Activated naive CD4-positive, alpha-beta T cell treated with anti-CD3 and anti-CD28 coated beads, Interleukin-2, amount 10 ng/mL, durations not matched to agents 7 days and 5 days (primary cell): Measurements from ENCODE around the gene B4GALT5.
"Not testable (repeated sequence)": the region's sequence is repeated elsewhere in the genome, so short reads cannot be mapped to it uniquely, and the experiment has no call there.

Source experiments
- CTCF ChIA-PET: fragments of 350-600 bp; sonication (Branson Sonifier 250); formaldehyde crosslinking; loops from one replicate; lab custom pipeline; 2021; ENCODE audit warnings: antibody characterized with exemption; lab: Charles Lee
- DNase-seq: peaks from one replicate; pipeline ENCODE4 v3.0.0-alpha.2; 2020
- H3K27ac Mint-ChIP-seq: one replicate; pipeline ENCODE4 v1.8.0; 2021; ENCODE audit warnings: mild to moderate bottlenecking, moderate library complexity, mixed read lengths
- H3K27me3 Mint-ChIP-seq: one replicate; pipeline ENCODE4 v1.8.0; 2021; ENCODE audit warnings: mild to moderate bottlenecking, mixed read lengths
- H3K36me3 Mint-ChIP-seq: one replicate; pipeline ENCODE4 v1.8.0; 2021; ENCODE audit warnings: mixed read lengths
- H3K4me1 Mint-ChIP-seq: one replicate; pipeline ENCODE4 v1.8.0; 2021; ENCODE audit warnings: mixed read lengths
- H3K4me3 Mint-ChIP-seq: one replicate; pipeline ENCODE4 v1.8.0; 2021; ENCODE audit warnings: mild to moderate bottlenecking, moderate library complexity, mixed read lengths
- H3K9me3 Mint-ChIP-seq: one replicate; pipeline ENCODE4 v1.8.0; 2021; ENCODE audit warnings: mixed read lengths

The B4GALT5 gene, protein sequence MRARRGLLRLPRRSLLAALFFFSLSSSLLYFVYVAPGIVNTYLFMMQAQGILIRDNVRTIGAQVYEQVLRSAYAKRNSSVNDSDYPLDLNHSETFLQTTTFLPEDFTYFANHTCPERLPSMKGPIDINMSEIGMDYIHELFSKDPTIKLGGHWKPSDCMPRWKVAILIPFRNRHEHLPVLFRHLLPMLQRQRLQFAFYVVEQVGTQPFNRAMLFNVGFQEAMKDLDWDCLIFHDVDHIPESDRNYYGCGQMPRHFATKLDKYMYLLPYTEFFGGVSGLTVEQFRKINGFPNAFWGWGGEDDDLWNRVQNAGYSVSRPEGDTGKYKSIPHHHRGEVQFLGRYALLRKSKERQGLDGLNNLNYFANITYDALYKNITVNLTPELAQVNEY

DNA sequence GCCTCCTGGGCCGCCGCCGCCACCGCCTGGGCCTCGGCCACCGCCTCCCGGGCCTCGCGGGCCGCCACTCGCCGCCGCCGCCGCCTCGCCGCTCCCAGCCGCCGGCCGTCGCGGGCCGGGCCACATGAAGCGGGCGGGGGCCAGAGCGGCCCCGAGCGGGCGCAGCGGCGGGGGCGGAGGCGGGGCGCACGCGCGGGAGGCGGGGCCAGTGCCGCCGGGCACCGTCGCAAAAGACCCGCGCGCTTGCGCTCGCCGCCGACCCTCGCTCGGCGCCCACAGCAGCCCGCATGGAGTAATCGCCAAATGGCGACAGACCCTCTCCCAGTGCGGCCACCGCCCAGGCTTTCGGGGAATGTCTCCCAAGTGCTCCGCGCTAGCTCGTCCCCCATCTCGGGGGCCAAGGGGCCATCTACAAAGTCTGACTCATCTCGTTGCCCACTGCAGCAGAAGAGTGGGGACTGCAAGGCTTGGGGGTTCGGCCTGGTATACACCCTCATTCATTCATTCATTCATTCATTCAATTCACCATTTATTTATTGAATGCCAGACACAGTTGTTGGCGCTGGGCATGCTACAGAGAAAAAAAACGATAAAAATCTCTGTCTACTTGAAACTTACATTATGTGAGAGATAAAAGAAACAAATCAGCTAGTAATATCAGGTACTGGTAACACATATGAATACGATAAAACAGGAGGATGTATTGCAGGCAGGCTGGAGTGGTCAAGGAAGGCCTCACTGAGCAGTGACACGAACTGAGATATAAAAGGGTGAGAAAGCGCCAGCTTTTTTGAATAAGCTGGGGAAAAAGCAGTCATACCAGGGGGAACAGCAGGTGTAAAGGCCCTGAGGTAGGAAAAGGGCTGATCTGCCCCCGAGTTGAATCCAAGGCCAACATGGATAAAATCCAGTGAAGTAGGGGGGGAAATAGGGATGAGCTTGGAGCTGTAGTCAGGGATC, at the start of gene B4GALT5:
B4GALT5 (minus strand) TSS at position 126 of the 960 bp plus-strand sequence. CDS start 188 bp downstream, outside the sequence.
- DNase-seq = peak; percentile 65
- CTCF ChIA-PET = interaction anchor here (0.7 kb wide), 1 partner anchor 108 kb away, joined by 3 read pairs; no protein-coding TSS in a partner anchor
- no peaks in the 10 kb centered on the region for H3K9me3 Mint-ChIP-seq
- peaks cover 38% of the 10 kb centered on the region for H3K27me3 Mint-ChIP-seq
- no peaks in the 10 kb centered on the region for H3K36me3 Mint-ChIP-seq
- peak within 1 kb of the TSS; percentile 81 for H3K4me3 Mint-ChIP-seq
- peaks cover 25% of the 10 kb centered on the region for H3K4me1 Mint-ChIP-seq
- H3K27ac Mint-ChIP-seq = peak within 1 kb of the TSS; percentile 4

DNA sequence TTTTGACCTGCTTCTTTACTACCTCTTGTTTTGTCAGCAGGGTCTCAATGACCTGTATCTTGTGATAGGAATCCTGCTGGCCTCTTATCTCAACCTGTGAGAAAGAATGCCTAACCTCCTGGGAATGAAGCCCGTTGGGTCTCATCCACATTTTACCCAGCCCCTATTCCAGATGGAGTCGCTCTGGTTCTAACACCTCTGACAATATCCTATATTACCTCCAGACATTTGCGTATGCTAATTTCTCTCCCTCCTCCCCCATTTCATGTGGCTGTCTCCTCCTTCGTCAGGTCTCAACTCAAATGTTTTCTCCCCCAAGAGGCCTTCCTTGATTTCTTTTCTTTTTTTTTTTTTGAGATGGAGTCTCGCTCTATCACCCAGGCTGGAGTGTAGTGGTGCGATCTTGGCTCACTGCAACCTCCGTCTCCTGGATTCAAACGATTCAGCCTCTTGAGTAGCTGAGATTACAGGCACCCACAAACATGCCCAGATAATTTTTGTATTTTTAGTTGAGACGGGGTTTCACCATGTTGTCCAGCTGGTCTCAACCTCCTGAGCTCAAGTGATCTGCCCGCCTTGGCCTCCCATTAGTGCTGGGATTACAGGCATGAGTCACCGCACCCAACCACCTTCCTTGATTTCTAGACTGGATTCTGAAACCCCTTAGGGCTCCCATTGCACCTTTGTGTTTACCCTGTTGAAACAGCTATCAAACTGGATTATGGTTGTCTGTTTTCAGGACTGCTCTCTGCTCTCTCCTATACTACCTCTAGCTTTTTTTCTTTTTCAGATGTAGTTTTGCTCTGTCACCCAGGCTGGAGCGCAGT, 49.5 kb upstream of the B4GALT5 start:
- H3K4me1 Mint-ChIP-seq = peaks cover 13% of the 10 kb centered on the region
- no peaks in the 10 kb centered on the region for H3K9me3 Mint-ChIP-seq
- CTCF ChIA-PET = interaction anchor here (1.0 kb wide), 1 partner anchor 83 kb away, joined by 3 read pairs; no protein-coding TSS in a partner anchor
- DNase-seq = no peak
- no peak overlapping the region for H3K4me3 Mint-ChIP-seq
- H3K36me3 Mint-ChIP-seq = no peaks in the 10 kb centered on the region
- peaks cover 98% of the 10 kb centered on the region for H3K27me3 Mint-ChIP-seq
- H3K27ac Mint-ChIP-seq = no peak overlapping the region

DNA sequence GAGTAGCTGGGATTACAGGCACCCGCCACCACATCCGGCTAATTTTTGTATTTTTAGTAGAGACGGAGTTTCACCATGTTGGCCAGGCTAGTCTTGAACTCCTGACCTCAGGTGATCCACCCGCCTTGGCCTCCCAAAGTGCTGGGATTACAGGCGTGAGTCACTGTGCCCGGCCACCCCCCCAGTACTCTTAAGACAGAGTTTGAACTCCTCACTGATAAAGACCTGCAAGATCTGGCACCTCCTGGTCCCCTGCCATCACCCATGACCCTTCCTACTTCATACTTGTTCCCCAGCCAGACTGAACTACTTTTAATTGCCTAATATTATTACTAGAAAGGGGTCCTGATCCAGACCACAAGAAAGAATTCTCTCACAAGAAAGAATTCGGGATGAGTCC, 48.2 kb upstream of the B4GALT5 start:
- H3K9me3 Mint-ChIP-seq, H3K4me3 Mint-ChIP-seq, H3K36me3 Mint-ChIP-seq, H3K4me1 Mint-ChIP-seq, H3K27ac Mint-ChIP-seq, DNase-seq, CTCF ChIA-PET: not testable (repeated sequence)
- H3K27me3 Mint-ChIP-seq = peaks cover 100% of the 10 kb centered on the region

- no peaks in the 10 kb centered on the region for H3K36me3 Mint-ChIP-seq
- H3K27ac Mint-ChIP-seq = no peak overlapping the region
- H3K4me1 Mint-ChIP-seq = no peaks in the 10 kb centered on the region
- H3K27me3 Mint-ChIP-seq = peaks cover 97% of the 10 kb centered on the region
- no peaks in the 10 kb centered on the region for H3K9me3 Mint-ChIP-seq
- H3K4me3 Mint-ChIP-seq = no peak overlapping the region
- DNase-seq = no peak
- CTCF ChIA-PET = no interaction called here
These were observed 45.7 kb upstream of the B4GALT5 start for GRCh38 chr20:49759266-49759950.

DNA sequence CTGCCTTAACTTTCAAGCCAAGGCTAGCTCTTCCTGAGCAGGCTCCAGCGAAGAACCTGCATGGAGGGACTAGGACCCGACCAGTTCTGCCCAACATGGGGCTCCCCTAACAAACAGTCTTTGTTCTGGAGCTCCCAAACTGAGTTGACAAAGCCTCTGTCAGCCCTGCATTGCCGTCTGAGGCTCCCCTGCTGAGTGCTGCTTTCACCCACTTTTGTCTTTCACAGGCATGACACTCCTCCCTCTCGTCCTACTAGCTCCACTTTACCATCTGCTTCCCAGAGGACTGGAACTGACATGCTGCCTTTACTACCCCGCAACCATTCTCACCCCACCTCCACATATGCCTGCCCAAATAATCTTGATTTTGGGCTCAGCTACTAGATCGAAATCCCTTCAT, 45.1 kb upstream of the B4GALT5 start:
- CTCF ChIA-PET = interaction anchor here (0.6 kb wide), 2 partner anchors 18 to 30 kb away, joined by 3 to 4 read pairs; no protein-coding TSS in a partner anchor
- no peak overlapping the region for H3K4me3 Mint-ChIP-seq
- H3K4me1 Mint-ChIP-seq = no peaks in the 10 kb centered on the region
- peaks cover 97% of the 10 kb centered on the region for H3K27me3 Mint-ChIP-seq
- no peak overlapping the region for H3K27ac Mint-ChIP-seq
- DNase-seq = no peak
- no peaks in the 10 kb centered on the region for H3K9me3 Mint-ChIP-seq
- no peaks in the 10 kb centered on the region for H3K36me3 Mint-ChIP-seq

GRCh38 chr20:49757597-49757996, 43.9 kb upstream of the B4GALT5 start:
- H3K27me3 Mint-ChIP-seq = peaks cover 96% of the 10 kb centered on the region
- DNase-seq = no peak
- H3K4me1 Mint-ChIP-seq = no peaks in the 10 kb centered on the region
- H3K27ac Mint-ChIP-seq = no peak overlapping the region
- no peak overlapping the region for H3K4me3 Mint-ChIP-seq
- H3K9me3 Mint-ChIP-seq = no peaks in the 10 kb centered on the region
- CTCF ChIA-PET = no interaction called here
- no peaks in the 10 kb centered on the region for H3K36me3 Mint-ChIP-seq

DNA sequence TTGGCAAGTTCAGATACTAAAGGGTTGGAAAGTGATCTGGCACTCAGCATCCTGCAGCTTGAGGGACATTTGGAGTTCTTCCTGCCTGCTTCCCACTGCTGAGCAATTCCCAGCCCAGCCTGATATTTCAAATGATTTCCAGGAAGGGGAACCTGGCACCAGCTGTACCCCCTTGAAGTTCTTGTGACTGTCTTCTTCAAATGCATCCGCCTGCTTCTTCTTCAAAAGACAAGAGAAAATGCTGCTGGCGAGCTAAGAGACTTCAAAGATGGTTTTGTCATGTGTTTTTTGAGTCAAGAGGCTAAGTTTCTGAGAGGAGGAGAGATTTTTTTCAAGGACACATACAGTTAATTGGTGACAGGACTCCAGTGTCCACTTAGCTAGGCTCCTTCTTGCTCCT, 42.6 kb upstream of the B4GALT5 start:
- Mint-ChIP-seq H3K27me3 (peaks cover 94% of the 10 kb centered on the region), H3K4me1 (peaks cover under 1% of the 10 kb centered on the region), H3K27ac (no peak overlapping the region), H3K36me3 (no peaks in the 10 kb centered on the region), H3K4me3 (no peak overlapping the region), H3K9me3 (no peaks in the 10 kb centered on the region)
- no peak for DNase-seq
- CTCF ChIA-PET = no interaction called here

GRCh38 chr20:49754596-49754995, 40.9 kb upstream of the B4GALT5 start:
- no peaks in the 10 kb centered on the region for H3K9me3 Mint-ChIP-seq
- H3K4me1 Mint-ChIP-seq = peaks cover 8% of the 10 kb centered on the region
- H3K27me3 Mint-ChIP-seq = peaks cover 94% of the 10 kb centered on the region
- H3K4me3 Mint-ChIP-seq = no peak overlapping the region
- no peak overlapping the region for H3K27ac Mint-ChIP-seq
- no peaks in the 10 kb centered on the region for H3K36me3 Mint-ChIP-seq
- no peak for DNase-seq
- CTCF ChIA-PET = no interaction called here

DNA sequence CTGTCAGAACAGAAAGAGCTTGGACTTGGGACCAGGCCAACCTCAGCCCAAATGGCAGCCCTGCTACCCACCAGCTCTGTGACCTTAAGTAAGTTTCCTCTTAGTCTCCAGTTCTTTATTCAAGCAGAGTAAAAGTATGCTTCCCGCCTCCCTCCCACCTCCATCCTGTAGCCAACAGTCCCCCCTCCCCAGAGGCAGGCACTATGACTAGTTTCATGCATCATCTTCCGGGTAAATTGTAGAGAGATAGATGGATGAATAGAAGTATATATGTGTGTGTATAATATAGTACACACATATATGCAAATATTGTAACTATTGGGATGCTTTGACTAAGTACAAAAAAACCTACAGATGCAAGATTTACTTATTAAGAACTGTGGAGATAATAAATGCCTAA, 39.5 kb upstream of the B4GALT5 start:
- CTCF ChIA-PET = no interaction called here
- no peak for DNase-seq
- Mint-ChIP-seq H3K27ac (no peak overlapping the region), H3K27me3 (peaks cover 89% of the 10 kb centered on the region), H3K4me3 (no peak overlapping the region), H3K36me3 (no peaks in the 10 kb centered on the region), H3K9me3 (no peaks in the 10 kb centered on the region), H3K4me1 (peaks cover 8% of the 10 kb centered on the region)

- no peak overlapping the region for H3K4me3 Mint-ChIP-seq
- CTCF ChIA-PET = no interaction called here
- H3K9me3 Mint-ChIP-seq = no peaks in the 10 kb centered on the region
- no peak overlapping the region for H3K27ac Mint-ChIP-seq
- no peaks in the 10 kb centered on the region for H3K36me3 Mint-ChIP-seq
- peaks cover 8% of the 10 kb centered on the region for H3K4me1 Mint-ChIP-seq
- peaks cover 89% of the 10 kb centered on the region for H3K27me3 Mint-ChIP-seq
- no peak for DNase-seq
These were observed 38.7 kb upstream of the B4GALT5 start for GRCh38 chr20:49752201-49752903.

- CTCF ChIA-PET = no interaction called here
- Mint-ChIP-seq H3K9me3 (no peaks in the 10 kb centered on the region), H3K27ac (no peak overlapping the region), H3K36me3 (no peaks in the 10 kb centered on the region), H3K4me3 (no peak overlapping the region), H3K4me1 (peaks cover 8% of the 10 kb centered on the region), H3K27me3 (peaks cover 80% of the 10 kb centered on the region)
- DNase-seq = no peak
These were observed 37.7 kb upstream of the B4GALT5 start for GRCh38 chr20:49751397-49751736.

GRCh38 chr20:49750611-49751396, 37.1 kb upstream of the B4GALT5 start:
- CTCF ChIA-PET = interaction anchor here (1.4 kb wide), 1 partner anchor 52 kb away, joined by 3 read pairs; no protein-coding TSS in a partner anchor
- peak; percentile 29 for DNase-seq
- Mint-ChIP-seq H3K27ac (no peak overlapping the region), H3K4me3 (no peak overlapping the region), H3K4me1 (peaks cover 8% of the 10 kb centered on the region), H3K36me3 (no peaks in the 10 kb centered on the region), H3K27me3 (peaks cover 80% of the 10 kb centered on the region), H3K9me3 (no peaks in the 10 kb centered on the region)
